Amniotic epithelial cell (primary cell): ENCODE data around the gene FBXW5.

Source experiments
- DNase-seq: peaks from one replicate; pipeline ENCODE4 v3.0.0-alpha.2; 2010; ENCODE audit warnings: low read depth

The FBXW5 gene

DNA sequence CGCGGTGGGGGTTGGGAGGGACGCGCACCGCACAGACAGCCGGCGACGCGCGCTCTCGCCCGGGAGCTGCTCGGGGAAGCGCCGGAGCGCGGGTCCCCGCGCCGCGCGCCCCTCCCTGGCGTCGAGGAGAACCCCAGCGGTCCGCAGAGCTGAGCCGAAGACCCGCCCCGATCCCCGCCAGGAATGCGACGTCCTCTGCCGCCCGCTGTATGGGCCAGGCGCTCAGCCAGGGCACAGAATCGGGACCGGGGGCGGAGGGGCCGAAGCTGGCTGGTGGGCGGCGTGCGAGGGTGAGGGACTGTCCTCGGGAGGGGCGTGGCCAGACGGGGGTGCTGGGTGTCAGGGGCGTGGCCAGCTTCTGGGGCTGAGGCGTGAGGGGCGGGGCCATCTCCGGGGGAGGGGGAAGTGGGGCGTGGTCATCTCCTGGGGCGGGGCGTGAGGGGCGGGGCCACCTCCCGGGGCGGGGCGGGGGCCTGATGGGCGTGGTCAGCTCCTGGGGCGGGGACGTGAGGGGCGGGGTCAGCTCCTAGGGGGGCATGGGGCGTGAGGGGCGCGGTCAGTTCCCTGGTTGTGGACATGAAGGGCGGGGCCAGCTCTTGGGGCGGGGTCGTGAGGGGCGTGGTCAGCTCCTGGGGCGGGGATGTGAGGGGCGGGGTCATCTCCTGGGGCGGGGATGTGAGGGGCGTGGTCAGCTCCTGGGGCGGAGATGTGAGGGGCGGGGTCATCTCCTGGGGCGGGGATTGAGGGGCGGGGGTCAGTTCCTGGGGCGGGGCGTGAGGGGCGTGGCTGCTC lies 33.7 kb upstream of the FBXW5 start:
- peak; percentile 47 for DNase-seq

DNA sequence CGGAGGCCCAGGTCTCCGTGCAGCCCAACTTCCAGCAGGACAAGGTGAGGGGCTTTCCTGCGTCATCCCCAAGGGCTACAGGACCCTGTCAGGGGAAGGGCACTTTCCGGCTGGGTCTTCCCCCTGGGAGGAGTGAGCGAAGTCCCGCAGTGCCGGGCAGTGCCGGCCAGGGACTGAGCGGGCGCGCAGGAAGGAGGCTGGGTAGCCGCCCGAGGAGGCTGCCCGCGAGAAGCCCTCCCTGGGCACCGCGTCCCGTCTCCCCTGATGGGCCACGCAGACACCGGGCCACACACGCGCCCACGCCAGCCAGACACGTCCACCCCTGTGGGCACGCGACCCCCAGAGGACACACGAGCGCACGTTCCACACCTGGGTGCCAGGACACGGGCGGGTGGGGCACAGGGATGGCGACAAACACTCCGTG lies 33.1 kb upstream of the FBXW5 start:
- DNase-seq: no peak

DNA sequence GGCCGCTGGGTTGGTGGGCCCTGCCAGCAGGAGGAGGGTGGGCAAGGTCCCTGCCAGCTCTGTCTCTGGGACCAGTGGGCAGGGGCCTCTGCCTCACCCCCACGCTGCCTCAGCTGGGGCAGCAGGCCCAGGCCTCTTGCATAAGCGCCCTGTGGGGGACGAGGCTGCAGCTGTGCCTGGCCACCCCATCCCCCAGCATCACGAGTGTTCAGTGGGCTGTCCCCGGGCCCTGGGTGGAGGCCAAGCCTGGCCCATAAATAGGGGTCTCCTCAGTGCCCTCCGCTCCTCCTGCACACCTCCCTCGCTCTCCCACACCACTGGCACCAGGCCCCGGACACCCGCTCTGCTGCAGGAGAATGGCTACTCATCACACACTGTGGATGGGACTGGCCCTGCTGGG lies 32.7 kb upstream of the FBXW5 start, which contains the start of gene PTGDS:
Gene PTGDS, plus strand, starts transcription at position 282 of the 400 bp plus-strand sequence. Its CDS starts 75 bp downstream, at position 357.
- DNase-seq: peak; percentile 76

DNA sequence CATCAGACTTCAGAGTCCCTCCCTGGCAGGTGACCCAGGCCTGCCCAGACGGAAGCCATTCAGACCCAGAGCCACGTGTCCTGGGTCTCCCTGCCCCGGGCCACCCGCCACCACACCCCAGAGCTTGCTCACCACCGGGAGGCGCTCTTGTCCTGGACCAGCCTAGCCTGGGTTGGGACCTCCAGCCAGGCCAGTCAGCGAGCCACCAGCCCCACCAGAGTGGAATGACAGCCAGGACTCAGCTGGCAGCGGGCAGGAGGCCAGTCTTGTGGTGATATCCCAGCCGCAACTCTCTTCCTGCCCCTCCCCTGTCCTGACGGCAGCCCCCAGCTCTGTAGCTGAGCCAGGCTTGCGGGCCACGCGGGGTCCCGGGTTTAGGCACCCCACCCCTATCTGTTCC lies 31.1 kb upstream of the FBXW5 start:
- no peak for DNase-seq

DNA sequence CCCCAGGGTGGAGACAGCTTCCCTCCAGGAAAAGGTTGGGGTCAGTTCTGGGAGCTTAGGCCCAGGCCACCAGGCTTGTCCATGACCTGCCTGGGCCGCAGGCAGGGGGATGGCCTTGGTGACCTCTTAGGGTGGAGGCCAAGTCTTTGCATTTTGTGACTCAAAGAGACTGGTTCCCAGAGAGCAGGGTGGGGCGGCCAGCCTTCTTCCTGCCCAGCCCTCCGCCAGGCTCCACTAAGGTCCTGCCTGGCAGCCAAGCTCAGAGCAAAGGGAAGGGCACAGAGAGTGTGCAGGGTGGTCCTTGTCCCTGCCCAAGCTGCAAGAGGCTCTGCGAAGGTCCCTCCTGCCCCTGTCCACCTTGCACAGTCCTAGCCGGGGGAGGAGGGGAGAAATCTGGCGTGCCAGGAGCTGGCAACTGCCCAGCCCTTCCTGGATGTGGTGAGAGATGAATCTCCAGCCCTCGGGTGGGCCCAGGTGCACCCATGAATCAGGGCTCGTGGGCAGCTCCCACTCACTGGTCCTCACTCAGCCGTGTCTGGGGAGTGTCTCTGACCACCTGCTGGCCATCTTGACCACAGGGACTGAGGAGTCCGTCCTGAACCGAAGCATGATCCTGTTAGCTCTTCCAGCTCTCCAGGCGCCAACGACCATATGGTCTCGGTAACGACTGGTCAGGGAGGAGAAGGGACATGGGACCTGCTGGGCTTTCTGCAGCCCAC lies 30.4 kb upstream of the FBXW5 start:
- no peak for DNase-seq

DNA sequence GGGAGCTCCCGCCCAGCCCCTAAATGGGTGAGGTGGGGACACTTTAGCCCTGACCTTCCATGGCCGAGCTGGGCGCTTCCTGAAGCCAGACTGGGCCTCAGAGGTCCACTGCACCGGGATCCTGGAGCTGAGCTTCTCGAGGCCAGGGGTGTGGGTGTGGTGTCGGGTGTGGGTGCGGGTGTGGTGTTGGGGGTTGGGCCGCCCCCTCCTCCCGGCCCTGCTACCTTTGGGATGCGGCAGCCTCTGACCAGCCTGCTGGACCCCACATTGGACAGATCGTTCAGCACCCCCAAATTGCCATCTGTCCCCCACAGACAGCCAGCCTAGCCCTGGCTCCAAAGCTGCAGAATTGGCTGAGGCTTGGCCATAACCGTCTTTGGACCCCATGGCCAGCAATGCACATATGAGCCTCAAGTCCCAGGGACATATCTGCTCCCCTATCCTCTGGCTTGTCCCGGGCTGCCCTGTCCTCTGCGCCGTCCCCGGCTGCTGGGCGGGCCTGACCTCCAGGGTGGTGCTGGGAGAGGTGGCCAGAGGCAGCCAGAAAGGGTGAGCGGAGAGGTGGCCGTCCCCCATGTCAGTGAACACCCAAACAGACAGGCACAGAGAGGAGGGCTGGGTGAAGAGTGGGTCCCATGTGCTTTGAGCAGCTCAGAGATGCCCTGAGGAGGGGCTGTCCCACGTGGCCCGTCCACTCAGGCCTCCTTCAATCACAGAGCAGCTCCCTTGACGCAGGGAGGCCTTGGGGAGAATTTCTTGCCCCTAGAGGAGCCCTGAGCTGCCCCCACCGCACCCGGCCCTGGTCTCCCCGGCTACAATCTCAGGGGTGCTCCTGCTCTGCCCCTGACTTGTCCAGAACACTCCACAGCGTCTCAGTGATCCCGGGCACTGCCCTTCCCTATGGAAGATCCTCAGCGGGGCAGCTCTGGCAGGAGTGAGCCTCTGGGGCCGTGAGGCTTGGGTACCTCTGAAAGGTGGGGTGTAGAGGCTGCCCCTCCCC lies 29.4 kb upstream of the FBXW5 start:
- DNase-seq: no peak

DNA sequence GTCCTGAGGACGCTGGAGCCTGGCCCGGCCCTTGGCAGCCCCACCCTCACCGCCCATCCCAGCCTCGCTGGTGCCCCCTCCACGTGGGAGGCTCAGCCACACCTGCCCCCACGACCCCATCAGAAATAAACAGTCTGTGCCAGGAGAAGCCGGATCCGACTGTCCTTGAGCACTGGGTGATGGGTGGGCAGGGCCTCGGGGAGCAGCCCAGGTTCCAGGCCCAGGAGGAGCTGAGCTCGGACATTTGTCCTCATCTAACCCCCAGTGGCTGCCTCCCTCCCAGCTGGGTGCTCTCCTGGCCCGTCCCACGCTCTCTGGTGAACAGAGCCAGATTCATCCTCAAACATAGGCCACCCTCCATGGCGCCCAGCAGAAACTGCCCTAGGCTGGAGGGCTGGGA lies 28.2 kb upstream of the FBXW5 start:
- DNase-seq: no peak

DNA sequence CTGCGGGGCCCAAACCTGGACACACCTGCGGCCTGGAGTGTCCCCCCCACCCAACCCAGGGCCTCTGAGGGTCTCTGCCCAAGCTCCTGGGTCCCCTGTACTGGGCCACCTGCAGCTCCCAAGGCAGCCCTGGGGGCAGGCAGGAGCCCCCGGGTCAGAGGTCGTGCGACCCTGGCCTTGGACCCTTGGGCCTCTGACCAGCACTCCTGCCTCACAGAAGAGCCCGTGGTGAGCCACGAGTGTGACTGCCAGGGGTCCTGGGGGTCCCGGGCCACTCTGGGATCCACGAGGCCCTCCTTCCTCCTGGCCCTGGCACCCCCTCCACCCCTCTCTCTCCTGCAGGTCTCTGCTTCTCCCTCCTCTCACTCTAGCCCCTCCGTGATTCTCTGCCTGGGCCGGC lies 27.8 kb upstream of the FBXW5 start:
- DNase-seq: no peak

DNA sequence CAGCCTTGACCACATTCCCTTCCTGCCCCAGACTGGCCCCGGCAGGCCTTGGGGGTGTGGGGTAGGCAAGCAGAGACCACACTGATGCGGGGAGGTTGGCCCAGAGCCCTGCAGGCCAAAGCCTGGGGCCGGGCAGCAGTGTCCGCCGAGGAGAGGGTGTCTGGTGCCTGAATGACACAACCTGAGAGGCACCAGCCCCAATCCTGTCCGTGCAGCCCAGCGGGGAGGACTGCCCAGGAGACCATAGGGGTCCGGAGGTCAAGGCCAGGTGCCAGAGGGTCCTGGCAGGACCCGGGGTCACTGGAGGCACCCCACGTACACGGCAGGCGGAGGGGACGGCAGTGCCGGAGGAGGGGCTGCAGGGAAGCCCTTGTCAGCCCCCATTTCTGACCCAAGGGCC lies 27.2 kb upstream of the FBXW5 start:
- DNase-seq: no peak

DNA sequence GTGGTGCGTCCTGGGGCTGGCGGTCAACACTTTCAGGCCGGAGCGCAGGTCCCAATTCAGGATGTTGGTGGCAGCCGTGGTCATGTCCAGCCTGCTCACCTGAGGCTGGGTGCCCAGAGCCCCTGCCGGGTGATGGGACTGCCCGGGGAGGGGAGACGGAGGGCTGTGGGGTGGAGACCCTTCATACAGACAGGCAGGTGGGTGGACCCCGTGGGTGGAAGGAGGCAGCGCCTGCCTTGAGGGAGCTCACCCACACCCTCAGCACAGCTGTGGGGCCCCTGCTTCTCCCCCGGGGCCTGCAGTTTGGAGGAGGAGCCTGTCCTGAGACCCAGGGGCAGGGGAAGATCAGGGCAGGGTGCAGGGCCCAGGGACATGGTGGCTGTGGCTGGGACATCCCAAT lies 25.8 kb upstream of the FBXW5 start:
- DNase-seq: no peak

DNA sequence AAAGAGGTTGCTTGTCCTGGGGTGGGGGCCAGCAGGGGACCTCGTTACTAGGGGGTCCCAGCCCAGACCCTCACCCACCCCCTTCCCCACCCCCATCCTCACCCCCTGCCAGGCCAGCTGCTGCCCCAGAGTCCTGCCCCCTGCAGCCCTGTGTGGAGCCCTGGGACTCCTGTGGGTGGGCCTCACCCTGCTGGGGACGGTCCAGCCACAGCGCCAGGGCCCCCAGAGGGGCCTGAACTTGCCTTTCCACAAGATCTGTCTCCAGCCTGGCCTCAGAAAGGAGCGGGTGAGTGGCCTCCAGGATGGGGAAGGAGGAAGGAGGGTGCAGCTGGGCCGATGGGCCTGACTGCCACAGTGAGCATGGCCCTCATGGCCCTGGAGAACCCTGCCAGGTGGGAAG lies 25.2 kb upstream of the FBXW5 start:
- DNase-seq: no peak

DNA sequence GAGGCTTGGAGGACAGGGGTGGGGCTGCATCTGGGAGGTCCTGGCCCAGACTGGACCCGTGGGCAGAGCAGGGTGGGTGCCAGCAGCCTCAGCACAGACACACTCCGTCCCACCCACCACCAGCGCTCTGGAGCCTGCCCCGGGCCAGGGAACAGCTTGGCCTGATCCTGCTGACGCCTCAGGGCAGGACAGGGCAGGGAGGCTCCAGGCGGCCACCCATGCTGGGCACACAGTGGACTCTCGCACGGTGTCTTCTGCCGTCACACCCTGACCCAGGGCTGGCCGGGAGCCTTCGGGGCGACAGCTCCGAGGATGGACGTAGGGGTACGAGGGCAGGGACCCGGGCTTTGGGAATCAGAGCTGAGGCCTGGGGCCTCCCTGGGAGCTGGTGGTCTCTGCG lies 24.6 kb upstream of the FBXW5 start:
- DNase-seq: no peak

DNA sequence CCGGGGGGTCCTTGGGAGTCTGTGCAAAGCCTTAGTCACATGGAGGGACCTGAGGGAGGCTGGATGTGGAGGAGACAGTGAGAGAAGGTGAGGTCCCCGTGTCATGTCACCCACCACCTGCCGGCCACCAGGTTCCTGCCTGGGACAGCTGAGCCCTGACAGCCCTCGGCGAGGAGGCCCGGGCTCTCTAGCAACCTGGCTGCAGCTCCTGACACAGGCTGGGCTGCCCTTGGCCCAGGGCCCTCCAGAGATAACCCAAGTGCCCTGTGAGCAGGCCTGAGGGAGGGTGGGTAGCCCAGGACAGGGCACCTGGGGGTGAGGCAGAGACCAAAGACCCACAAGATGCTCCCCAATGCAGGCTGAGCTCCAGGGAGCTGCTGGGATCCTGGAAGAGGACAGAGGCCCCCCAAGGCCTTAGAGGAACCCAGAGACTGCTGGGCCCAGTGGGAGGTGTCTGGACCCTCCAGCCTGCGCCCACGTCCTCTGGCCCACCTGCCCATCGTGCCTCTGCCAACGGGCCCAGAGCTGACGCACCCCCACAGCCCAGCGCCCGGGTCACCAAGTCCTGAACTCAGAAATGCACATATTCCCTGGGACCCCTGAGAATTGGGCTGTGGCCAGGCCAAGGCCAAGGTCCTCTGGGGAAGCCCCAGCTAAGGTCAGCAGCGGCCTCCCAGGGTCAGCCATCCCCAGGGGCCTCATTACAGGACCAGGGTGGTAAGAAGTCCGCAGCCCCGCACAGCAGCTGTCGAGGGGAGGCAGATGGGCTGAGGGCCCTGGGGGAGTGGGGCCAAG lies 24.0 kb upstream of the FBXW5 start:
- DNase-seq: no peak

DNA sequence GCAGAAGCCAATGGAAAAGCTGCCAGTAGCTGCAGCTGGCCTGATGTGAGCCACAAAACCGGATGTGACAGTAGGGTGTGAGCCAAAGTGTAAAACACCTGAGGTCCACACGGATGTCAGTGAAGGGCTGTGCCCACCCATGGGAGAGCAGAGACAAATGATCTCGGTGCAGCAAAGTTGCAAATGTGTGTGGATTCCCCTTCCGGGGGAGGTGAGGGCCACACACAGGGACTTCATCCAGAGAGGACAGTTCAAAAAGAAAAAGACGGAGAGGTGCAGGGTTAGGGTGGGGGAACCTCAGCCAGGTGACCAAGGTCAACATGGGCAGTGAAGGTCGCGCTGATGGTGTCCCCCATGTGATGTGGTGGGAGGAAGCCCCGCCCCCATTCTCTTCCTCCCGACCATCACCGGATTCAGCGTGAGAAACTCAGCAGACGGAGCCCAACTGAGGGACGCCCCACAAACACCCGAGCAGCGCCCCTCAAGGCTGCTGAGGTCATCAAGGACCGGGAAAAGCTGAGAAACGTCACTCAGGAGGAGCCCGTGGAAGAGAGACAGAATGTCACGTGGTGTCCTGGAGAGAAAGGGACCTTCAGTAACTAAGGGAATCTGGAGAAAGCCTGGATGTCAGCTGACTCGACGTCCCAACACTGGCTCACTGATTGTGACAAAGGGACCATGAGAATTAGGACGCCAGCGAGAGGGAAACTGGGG lies 21.4 kb upstream of the FBXW5 start:
- DNase-seq: no peak

DNA sequence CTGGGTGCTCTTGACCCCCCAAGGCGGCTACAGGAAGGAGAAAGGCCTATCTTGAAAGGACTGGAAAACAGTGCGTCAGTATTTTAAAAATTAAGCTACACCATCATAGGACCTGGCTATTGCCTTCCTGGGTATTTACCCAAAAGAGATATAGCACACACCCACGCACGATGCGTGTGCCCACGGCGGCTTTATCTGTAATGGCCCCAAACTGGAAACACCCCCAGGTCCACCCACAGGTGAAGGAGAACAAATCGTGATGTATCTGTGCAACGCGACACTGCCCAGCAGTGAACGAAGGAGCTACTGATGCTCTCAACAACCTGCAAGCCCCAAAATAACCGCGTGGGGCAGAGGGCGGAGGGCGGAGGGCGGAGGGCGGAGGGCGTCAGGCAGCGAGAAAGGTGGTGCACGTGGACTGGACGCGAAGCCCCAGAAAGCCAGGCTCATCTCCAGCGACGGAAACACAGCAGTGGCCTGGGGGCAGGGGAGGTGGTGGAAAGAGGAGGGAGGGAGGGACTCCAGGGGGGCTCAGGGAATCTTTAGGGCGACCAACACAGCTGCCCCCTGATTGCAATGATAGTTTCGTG lies 20.4 kb upstream of the FBXW5 start:
- no peak for DNase-seq

DNA sequence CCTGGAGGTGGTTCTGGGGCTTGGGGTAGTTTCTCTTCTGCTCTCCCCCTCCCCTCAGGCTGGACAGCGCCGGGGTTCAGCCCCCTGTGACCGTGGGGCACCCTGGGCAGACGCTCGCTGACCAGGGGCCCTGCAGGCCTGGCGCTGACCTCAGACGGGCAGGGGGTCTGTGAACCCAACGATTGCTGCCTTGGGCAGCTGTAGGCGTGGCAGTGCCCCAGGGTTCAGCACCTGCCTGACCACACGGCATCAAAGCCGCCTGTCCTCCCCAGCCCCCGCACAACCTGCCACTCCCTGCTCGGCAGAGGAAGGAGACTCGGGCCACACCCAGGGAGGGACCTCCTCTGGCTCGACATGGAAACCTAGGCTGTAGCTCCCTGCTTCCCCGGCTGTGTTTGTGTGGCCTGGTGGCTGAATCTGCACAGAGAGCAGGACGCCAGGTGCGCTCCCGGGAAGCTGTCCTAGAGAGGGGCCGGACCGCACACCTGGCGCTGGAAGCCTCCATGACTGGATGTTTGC lies 19.7 kb upstream of the FBXW5 start:
- no peak for DNase-seq

DNA sequence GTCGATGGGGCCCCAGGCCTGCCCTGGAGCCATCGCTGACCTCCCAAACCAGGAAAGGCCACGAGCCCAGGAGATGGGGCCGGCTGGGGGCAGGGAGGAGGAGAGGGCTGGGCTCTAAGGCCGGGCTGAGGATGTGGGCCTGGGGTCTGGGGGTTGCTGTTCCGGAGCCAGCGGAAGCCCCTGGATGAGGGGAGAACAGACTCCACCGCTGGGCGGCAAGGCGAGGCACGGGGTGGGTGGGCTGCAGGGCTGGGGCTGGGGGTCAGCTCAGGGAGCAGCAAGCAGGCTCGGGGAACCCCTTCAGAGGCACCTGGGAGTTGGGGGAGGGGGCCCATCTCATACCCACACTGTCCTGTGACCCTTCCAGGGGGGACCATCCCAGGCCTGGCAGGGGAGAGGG lies 19.2 kb upstream of the FBXW5 start:
- no peak for DNase-seq

DNA sequence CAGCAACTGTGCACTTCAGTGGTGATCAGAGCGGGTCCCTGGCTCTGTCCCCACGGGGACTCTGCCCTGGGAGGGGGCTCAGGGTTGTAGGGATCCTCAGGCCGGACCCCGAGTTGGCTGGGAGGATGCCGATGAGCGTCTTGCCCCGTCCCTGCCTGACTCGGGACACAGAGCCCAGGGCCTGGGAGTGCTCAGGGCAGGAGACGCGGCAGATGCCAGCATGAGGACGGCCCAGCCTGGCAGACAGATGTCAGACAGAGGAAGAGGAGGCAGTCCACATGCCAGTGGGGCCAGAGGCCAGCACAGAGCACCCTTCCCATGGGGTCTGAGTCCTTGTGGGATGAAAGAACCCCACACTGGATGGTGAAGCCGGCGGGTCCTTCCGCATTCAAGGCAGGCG lies 18.8 kb upstream of the FBXW5 start:
- DNase-seq: no peak

DNA sequence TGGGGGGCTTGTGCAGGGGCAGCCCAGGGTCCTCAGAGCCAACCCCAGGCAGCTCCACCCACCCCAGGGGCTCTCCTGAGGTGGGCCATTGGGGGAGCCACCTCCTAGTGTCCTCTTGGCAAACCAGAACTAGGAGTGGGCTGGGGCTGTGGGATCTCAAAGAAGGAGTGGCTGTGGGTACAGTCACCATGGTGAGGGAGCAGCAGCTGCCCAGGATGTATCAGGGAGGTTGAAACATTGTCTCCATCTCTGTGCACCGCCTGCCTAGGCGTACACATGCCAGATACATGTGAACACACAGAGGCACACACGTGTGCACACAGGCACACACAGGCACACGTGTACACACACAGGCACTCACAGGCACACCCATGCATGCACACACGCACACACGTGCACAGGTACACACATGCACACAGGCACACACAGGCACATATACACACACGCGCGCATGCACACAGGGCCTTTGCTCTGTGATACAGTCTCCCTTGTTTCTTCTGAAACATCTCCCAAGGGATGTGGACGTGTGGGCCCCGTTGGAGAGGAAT lies 18.2 kb upstream of the FBXW5 start:
- DNase-seq: no peak

DNA sequence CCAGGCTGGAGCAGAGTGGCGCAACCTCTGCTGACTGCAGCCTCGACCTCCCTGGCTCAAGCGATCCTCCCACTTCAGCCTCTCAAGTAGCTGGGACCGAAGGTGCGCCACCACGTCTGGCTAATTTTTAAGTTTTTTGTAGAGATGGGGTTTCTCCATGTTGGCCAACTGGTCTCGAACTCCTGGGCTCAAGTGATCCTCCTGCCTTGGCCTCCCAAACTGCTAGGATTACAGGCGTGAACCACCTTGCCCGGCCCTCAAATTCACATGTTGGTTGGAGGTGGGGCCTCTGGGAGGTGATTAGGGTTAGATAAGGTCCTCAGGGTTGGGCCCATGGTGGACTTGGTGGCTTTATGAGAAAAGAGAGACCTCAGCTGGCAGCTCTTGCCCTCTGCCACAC lies 17.6 kb upstream of the FBXW5 start:
- DNase-seq: no peak
